NCI-H82 (cell line): ENCODE measurements around the gene FAM72B.
"Not testable (repeated sequence)": the region's sequence is repeated elsewhere in the genome, so short reads cannot be mapped to it uniquely, and the experiment has no call there.

Experiments
- DNase-seq: peaks from one replicate; lab custom pipeline; 2025; lab: John Stamatoyannopoulos, UW

The FAM72B gene

DNA sequence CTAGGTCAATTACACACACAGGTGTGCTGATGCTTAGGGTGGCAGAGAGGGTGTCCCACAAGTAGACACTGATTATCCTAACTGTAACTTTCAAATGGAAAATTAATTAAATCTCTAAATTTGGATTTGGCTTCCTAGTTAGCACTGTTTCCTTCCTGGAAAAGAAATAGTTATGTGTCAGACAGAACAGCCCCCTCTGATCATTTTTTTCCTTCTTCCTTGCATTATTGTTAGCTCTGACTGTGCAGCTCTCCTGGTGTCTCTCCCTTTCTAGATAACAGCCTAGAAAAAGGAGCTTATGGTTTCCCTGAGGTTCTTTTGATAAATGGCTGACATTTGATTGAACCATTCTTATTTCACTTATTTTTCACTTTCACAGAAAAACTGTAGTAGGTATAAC lies 31.4 kb downstream of the FAM72B start:
- DNase-seq: not testable (repeated sequence)

DNA sequence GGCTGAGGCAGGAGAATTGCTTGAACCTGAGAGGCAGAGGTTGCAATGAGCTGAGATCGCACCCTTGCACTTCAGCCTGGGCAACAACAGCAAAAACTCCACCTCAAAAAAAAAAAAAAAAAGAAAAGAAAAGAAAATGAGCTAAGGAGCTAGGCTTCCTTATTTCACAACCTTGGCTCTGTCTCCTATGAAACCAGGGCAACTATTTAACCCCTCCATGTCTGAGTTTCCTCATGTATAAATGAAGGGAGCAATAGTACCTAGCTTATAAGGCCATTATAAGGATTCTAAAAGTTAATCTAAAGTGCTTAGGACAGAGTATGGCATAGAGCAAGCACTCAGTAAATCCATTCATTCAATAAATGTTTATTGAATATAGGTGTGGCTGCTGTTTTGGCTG lies 32.8 kb downstream of the FAM72B start:
- not testable (repeated sequence) for DNase-seq

DNA sequence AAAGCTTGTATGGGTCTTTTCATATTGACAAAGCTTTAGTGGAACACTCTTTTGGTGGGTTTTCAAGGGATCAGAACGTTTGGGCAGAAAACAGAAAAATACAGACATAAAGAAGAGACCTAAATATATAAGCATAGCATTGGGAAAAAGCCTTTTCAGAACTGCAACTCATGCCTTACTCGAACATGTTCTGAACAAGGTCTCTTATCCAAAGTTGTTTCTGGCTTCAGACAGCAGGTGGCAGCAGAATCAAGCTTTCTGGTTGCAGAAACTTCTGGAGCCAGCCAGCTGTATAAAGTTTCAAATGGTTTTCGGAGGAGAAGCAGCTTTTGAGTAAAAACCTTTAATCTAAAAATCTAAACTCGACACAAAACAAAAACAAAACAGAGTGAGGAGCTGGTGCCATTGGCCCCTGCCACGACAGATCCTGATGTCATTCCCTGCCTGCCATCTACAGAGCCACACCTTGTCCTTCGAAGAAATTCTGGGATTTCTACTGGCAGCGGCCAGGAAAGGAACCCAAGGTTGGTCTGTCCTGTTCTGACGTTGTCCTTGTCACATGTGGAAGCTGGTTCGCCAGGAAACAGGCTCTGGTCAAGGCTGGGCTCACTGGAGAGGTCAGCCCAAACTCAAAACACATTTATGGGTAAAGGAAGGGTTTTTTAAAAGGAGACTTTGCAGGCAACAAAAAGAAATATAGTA lies 35.5 kb downstream of the FAM72B start:
- DNase-seq: not testable (repeated sequence)

DNA sequence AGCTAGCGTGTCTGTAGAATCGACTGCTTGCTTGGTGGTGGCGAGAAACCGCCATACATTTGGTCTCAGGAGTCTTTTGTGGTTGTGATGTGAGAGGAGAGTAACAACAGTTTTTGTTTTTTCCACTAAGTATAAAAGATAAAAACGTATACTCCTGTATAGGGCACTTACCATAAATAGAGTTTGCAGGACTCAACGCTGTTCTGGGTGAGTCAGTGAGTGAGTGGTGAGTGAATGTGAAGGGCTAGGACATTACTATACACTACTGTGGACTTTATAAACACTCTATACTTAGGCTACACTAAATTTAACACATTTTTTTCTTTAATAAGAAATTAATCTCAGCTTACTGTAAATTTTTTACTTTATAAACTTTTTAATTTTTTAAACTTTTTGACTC lies 43.7 kb downstream of the FAM72B start:
- DNase-seq: not testable (repeated sequence)

DNA sequence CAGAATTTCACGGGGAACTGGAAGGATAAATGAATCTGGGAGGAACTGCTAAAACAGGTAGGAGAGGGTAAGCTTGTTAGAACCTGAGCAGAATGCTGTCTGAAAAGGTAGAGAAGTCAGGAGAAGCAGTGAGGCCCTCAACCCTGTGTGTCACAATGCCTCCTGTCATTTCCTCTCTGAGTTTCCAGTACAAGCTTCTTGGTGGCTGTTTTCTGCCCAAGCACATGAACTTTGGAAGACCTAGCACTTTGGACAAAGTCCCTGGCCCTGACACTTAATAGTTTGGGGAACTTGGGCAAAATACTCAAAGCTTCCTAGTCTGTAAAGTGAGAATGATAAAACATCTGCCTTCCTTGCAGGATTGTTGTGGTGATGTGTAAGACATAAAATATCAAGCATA lies 52.6 kb downstream of the FAM72B start:
- not testable (repeated sequence) for DNase-seq

DNA sequence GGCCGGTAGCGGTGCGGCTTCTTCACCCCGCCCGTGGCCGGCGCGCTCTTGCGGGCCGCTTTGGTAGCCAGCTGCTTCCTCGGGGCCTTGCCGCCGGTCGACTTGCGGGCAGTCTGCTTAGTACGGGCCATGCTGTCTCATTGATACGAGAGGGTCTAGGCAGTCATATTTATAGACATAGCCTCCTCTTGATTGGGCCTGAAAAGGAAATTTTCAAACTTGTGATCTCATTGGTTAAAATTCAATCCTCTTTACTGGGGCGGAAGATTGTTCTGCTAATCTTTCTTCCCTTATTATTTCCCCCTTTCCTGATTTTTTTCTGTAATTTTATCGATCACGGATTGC lies 65.7 kb downstream of the FAM72B start:
- not testable (repeated sequence) for DNase-seq
